CD14-positive monocyte (primary cell): ENCODE results near the gene MTTP. TPM values are rescaled to one million over a fixed set of nuclear protein-coding genes. Genes with fewer than 3 reads are reported as not detected.

Source experiments
- DNase-seq, 3 donors: peaks; one replicate each; pipeline ENCODE4 v3.0.0-alpha.2; 2011 to 2022
- H2AFZ ChIP-seq: 2 replicates; pipeline ENCODE4 v1.6.0; 2012; ENCODE audit warnings: mild to moderate bottlenecking, low read depth, low read length, inconsistent platforms; ENCODE audit not compliant: insufficient read depth, poor library complexity, severe bottlenecking
- H3K27ac ChIP-seq, 2 donors: 1 replicate in 1 of 2; 2 replicates in 1 of 2; pipeline ENCODE4 v1.5.1; 2012 to 2013; ENCODE audit warnings: low read length in 2 of 2, control low read depth in 1 of 2, inconsistent platforms in 1 of 2, low read depth in 1 of 2, mild to moderate bottlenecking in 1 of 2
- H3K27me3 ChIP-seq, 2 donors: one replicate each; pipeline versions ENCODE4 v1.6.0 to v1.6.1; 2011 to 2013; ENCODE audit warnings: low read length in 2 of 2; ENCODE audit not compliant: control insufficient read depth in 2 of 2, insufficient read depth in 2 of 2
- H3K36me3 ChIP-seq, 2 donors: replicated peaks in 1 of 2; 1 replicate in 1 of 2; 2 replicates in 1 of 2; pipeline versions ENCODE4 v1.5.1 to v1.6.1; 2012 to 2013; ENCODE audit warnings: low read length in 2 of 2, control low read depth in 1 of 2, inconsistent platforms in 1 of 2, mild to moderate bottlenecking in 1 of 2; ENCODE audit not compliant: insufficient read depth in 2 of 2, control insufficient read depth in 1 of 2
- H3K4me1 ChIP-seq, 2 donors: 1 replicate in 1 of 2; 2 replicates in 1 of 2; pipeline versions ENCODE4 v1.5.1 to v1.6.1; 2012 to 2013; ENCODE audit warnings: low read length in 2 of 2, control low read depth in 1 of 2, inconsistent platforms in 1 of 2, mild to moderate bottlenecking in 1 of 2, moderate library complexity in 1 of 2; ENCODE audit not compliant: insufficient read depth in 2 of 2, control insufficient read depth in 1 of 2
- H3K4me2 ChIP-seq: replicated peaks from 2 replicates; pipeline ENCODE3; 2012; ENCODE audit warnings: low read length, moderate library complexity, mild to moderate bottlenecking; ENCODE audit not compliant: poor library complexity, severe bottlenecking; ENCODE audit errors: extremely low read depth
- H3K4me3 ChIP-seq, 3 experiments: fragments of 200-600 bp in 1 of 3; sonication (generic) in 1 of 3; replicated peaks in 1 of 3; 1 replicate in 2 of 3; 2 replicates in 1 of 3; pipeline ENCODE4 v1.5.1; 2011 to 2013; ENCODE audit warnings: low read length in 3 of 3, mild to moderate bottlenecking in 3 of 3, control low read depth in 2 of 3, low read depth in 2 of 3, inconsistent platforms in 1 of 3, moderate library complexity in 1 of 3
- H3K79me2 ChIP-seq: 2 replicates; pipeline ENCODE4 v1.6.0; 2012; ENCODE audit warnings: mild to moderate bottlenecking, control low read depth, inconsistent platforms, low read length, moderate library complexity; ENCODE audit not compliant: insufficient read depth
- H3K9ac ChIP-seq: 2 replicates; pipeline ENCODE4 v1.6.0; 2017; ENCODE audit warnings: low read length, mild to moderate bottlenecking; ENCODE audit not compliant: insufficient read depth, poor library complexity, severe bottlenecking
- H3K9me3 ChIP-seq, 2 donors: replicated peaks in 1 of 2; 1 replicate in 1 of 2; 2 replicates in 1 of 2; pipeline versions ENCODE4 v1.5.1 to v1.6.1; 2012 to 2013; ENCODE audit warnings: low read length in 2 of 2, control low read depth in 1 of 2; ENCODE audit not compliant: control insufficient read depth in 1 of 2, insufficient read depth in 1 of 2
- H4K20me1 ChIP-seq: 2 replicates; pipeline ENCODE4 v1.6.0; 2012; ENCODE audit warnings: mild to moderate bottlenecking, low read length, control low read depth, moderate library complexity; ENCODE audit not compliant: insufficient read depth
- H3K27ac Mint-ChIP-seq, 7 donors: one replicate each; pipeline ENCODE4 v1.8.0; 2020; ENCODE audit warnings: mild to moderate bottlenecking in 7 of 7, mixed read lengths in 7 of 7, moderate library complexity in 6 of 7, inconsistent platforms in 2 of 7
- H3K27me3 Mint-ChIP-seq, 3 donors: one replicate each; pipeline ENCODE4 v1.8.0; 2021 to 2022; ENCODE audit warnings: low read depth in 3 of 3, mild to moderate bottlenecking in 3 of 3, mixed read lengths in 3 of 3, moderate library complexity in 3 of 3, inconsistent platforms in 1 of 3
- H3K36me3 Mint-ChIP-seq, 2 donors: one replicate each; pipeline ENCODE4 v1.8.0; 2020; ENCODE audit warnings: mixed read lengths in 2 of 2, inconsistent platforms in 1 of 2, mild to moderate bottlenecking in 1 of 2
- H3K4me1 Mint-ChIP-seq: one replicate; pipeline ENCODE4 v1.8.0; 2020; ENCODE audit warnings: mild to moderate bottlenecking, mixed read lengths
- H3K4me3 Mint-ChIP-seq, 2 donors: one replicate each; pipeline ENCODE4 v1.8.0; 2020; ENCODE audit warnings: mild to moderate bottlenecking in 2 of 2, mixed read lengths in 2 of 2, moderate library complexity in 1 of 2
- H3K9me3 Mint-ChIP-seq, 7 donors: one replicate each; pipeline ENCODE4 v1.8.0; 2020 to 2022; ENCODE audit warnings: mixed read lengths in 7 of 7, mild to moderate bottlenecking in 6 of 7, moderate library complexity in 6 of 7, inconsistent platforms in 2 of 7
- WGBS: methylation state at CpG from one replicate; pipeline ENCODE4 v1.1.5; 2013; ENCODE audit warnings: missing lambda C conversion rate; ENCODE audit not compliant: insufficient coverage; 5-methylcytosine and 5-hydroxymethylcytosine counted together
- intact Hi-C, 2 donors: fragments of 100-400 bp; cut with micrococcal nuclease; formaldehyde crosslinking; loops; one replicate each; pipeline versions ENCODE4 v1.15.0 to v1.15.1; 2023
- polyA plus RNA-seq, 3 donors: library from polyadenylated mRNA; depleted of rRNA in 1 of 3; unstranded in 2 of 3; stranded (reverse) in 1 of 3; fragments of 300-500 nt in 2 of 3; fragments of >200 nt in 1 of 3; fragmentation: Illumina TruSeq in 2 of 3; gene quantifications; 1 replicate in 2 of 3; 2 replicates in 1 of 3; pipeline ENCODE4 v1.2.3, GENCODE V29; 2012 to 2021
- TF ChIP-seq, protein P1 (sequence below): fragments of 200-600 bp; IDR thresholded peaks from one replicate; pipeline ENCODE4 v1.8.0; 2022; ENCODE audit warnings: antibody characterized with exemption, mild to moderate bottlenecking

MTTP gene
- polyA plus RNA-seq, 3 donors: not detected

- Histone ChIP-seq H3K36me3 (no peaks in the 10 kb centered on the region), H3K4me2 (no peak overlapping the region), H3K9ac (no peak overlapping the region), H3K27ac (no peak overlapping the region), H3K4me3 (no peak overlapping the region), H2AFZ (no peak overlapping the region), H3K79me2 (no peaks in the 10 kb centered on the region), H3K27me3 (no peaks in the 10 kb centered on the region), H4K20me1 (no peaks in the 10 kb centered on the region), H3K9me3 (no peaks in the 10 kb centered on the region), H3K4me1 (no peaks in the 10 kb centered on the region)
- no peaks in the 10 kb centered on the region for H3K4me1 Mint-ChIP-seq
- no CpG with 5 or more reads among the region's 3 CpGs for WGBS
- DNase-seq: no peak
- peaks cover 0 to 1% (median 0%) of the 10 kb centered on the region in 3 donors for H3K27me3 Mint-ChIP-seq
- no peaks in the 10 kb centered on the region for H3K36me3 Mint-ChIP-seq
- H3K9me3 Mint-ChIP-seq: peaks cover 0 to 6% (median 0%) of the 10 kb centered on the region in 7 donors
- H3K4me3 Mint-ChIP-seq: no peak overlapping the region
- TF ChIP-seq, protein P1, sequence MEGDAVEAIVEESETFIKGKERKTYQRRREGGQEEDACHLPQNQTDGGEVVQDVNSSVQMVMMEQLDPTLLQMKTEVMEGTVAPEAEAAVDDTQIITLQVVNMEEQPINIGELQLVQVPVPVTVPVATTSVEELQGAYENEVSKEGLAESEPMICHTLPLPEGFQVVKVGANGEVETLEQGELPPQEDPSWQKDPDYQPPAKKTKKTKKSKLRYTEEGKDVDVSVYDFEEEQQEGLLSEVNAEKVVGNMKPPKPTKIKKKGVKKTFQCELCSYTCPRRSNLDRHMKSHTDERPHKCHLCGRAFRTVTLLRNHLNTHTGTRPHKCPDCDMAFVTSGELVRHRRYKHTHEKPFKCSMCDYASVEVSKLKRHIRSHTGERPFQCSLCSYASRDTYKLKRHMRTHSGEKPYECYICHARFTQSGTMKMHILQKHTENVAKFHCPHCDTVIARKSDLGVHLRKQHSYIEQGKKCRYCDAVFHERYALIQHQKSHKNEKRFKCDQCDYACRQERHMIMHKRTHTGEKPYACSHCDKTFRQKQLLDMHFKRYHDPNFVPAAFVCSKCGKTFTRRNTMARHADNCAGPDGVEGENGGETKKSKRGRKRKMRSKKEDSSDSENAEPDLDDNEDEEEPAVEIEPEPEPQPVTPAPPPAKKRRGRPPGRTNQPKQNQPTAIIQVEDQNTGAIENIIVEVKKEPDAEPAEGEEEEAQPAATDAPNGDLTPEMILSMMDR: no peak
- intact Hi-C loops: no loop called here
- no peak overlapping the region for H3K27ac Mint-ChIP-seq
Measured at GRCh38 chr4:99612281-99612680, 37.7 kb downstream of the MTTP start.

DNA sequence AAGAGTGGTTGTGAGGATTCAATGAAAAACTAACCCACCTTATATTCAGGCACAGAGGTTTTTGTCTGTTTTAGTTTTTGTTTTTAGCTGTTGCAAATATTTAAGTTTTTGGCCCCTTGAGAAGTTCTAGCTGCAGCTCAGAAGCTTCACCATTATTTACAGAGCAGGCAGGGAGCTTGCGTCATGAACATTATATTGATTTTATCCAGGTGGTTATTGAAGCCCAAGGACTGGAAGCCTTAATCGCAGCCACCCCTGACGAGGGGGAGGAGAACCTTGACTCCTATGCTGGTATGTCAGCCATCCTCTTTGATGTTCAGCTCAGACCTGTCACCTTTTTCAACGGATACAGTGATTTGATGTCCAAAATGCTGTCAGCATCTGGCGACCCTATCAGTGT is 38.1 kb downstream of the MTTP start:
- H3K27me3 ChIP-seq: no peaks in the 10 kb centered on the region
- no peak overlapping the region for H3K4me3 Mint-ChIP-seq
- no peak overlapping the region for H3K9ac ChIP-seq
- H3K27me3 Mint-ChIP-seq: no peaks in the 10 kb centered on the region
- H3K27ac Mint-ChIP-seq: no peak overlapping the region
- no peaks in the 10 kb centered on the region for H4K20me1 ChIP-seq
- DNase-seq: no peak
- H3K4me2 ChIP-seq: no peak overlapping the region
- no peak overlapping the region for H3K27ac ChIP-seq
- TF ChIP-seq, protein P1: no peak
- WGBS: 85% methylated on average over 4 of the region's 5 CpGs
- no peaks in the 10 kb centered on the region for H3K4me1 ChIP-seq
- no peaks in the 10 kb centered on the region for H3K36me3 ChIP-seq
- no peaks in the 10 kb centered on the region for H3K9me3 ChIP-seq
- H3K9me3 Mint-ChIP-seq: peaks cover 0 to 5% (median 0%) of the 10 kb centered on the region in 7 donors
- no peaks in the 10 kb centered on the region for H3K79me2 ChIP-seq
- no peak overlapping the region for H3K4me3 ChIP-seq
- no peaks in the 10 kb centered on the region for H3K36me3 Mint-ChIP-seq
- intact Hi-C loops: no loop called here
- H2AFZ ChIP-seq: no peak overlapping the region
- H3K4me1 Mint-ChIP-seq: no peaks in the 10 kb centered on the region
